Spleen (tissue), 7 donors: ENCODE measurements around the gene RAB40B.

Source experiments
- CTCF ChIP-seq, 11 experiments: fragments of 200-600 bp in 7 of 11; fragments of 450-650 bp in 4 of 11; sonication (generic) in 4 of 11; IDR thresholded peaks in 8 of 11; conservative IDR thresholded peaks in 3 of 11; 1 replicate in 7 of 11; 2 replicates in 4 of 11; pipeline versions ENCODE4 v1.4.0 to v1.8.0; 2016 to 2021; ENCODE audit warnings: antibody characterized with exemption in 11 of 11, inconsistent platforms in 4 of 11, mild to moderate bottlenecking in 1 of 11
- POLR2A ChIP-seq, 3 donors: fragments of 450-650 bp; IDR thresholded peaks; one replicate each; pipeline ENCODE4 v1.5.1; 2017; ENCODE audit warnings: antibody characterized with exemption in 3 of 3, mild to moderate bottlenecking in 1 of 3
- POLR2AphosphoS5 ChIP-seq, 3 donors: sonication (generic); formaldehyde crosslinking; IDR thresholded peaks; one replicate each; pipeline ENCODE4 v1.5.1; 2017; ENCODE audit warnings: antibody characterized with exemption in 3 of 3
- donor health status: DM: no; HTN: no; CAD: no; lungs with moderate emphysema.
- donor health status: DM: no; HTN: no; CAD: no.
- donor health status: DM: no; HTN: no; CAD: no.

GRCh38 chr17:82656266-82656665 is 42.2 kb downstream of the RAB40B start:
- TF ChIP-seq CTCF (IDR thresholded peaks at IDR 0.05 in 8 of 11, conservative IDR thresholded peaks at IDR 0.05 in 3 of 11) (no peak), POLR2A (IDR thresholded peaks at IDR 0.05) (no peak), POLR2AphosphoS5 (IDR thresholded peaks at IDR 0.05) (no peak)
